BJ (cell line): ENCODE results near the gene ITGAE. TPM values are rescaled to one million over a fixed set of nuclear protein-coding genes. Genes with fewer than 3 reads are reported as not detected.
"Not testable (repeated sequence)": the region's sequence is repeated elsewhere in the genome, so short reads cannot be mapped to it uniquely, and the experiment has no call there.

Experiments used
- CTCF ChIA-PET: fragments of 350-600 bp; formaldehyde crosslinking; extraction: SDS; loops from one replicate; lab custom pipeline; 2021; ENCODE audit warnings: antibody characterized with exemption, inconsistent platforms; lab: Yijun Ruan, JAX
- POLR2A ChIA-PET: fragments of 300-600 bp; sonication (Branson Sonifier 250); formaldehyde crosslinking; extraction: SDS; loops from one replicate; lab custom pipeline; 2021; ENCODE audit warnings: antibody characterized with exemption; lab: Charles Lee
- DNase-seq: peaks from one replicate; pipeline ENCODE4 v3.0.0-alpha.2; 2011; ENCODE audit warnings: low read depth
- H3K27me3 ChIP-seq: 2 replicates; pipeline ENCODE4 v1.6.0; 2011; ENCODE audit warnings: low read length; ENCODE audit not compliant: control insufficient read depth, insufficient read depth
- H3K36me3 ChIP-seq: 2 replicates; pipeline ENCODE4 v1.5.1; 2011; ENCODE audit warnings: low read length; ENCODE audit not compliant: control insufficient read depth, insufficient read depth
- H3K4me3 ChIP-seq: 2 replicates; pipeline ENCODE4 v1.5.1; 2011; ENCODE audit warnings: low read depth, mild to moderate bottlenecking, control low read depth, low read length
- polyA plus RNA-seq: library from polyadenylated mRNA; depleted of rRNA; stranded (reverse); fragments of >200 nt; gene quantifications from 2 replicates; pipeline ENCODE4 v1.2.3, GENCODE V29; 2011
- TF ChIP-seq, protein P1 (sequence below): IDR thresholded peaks from 2 replicates; pipeline ENCODE4 v1.5.1; 2011; ENCODE audit warnings: low read depth, mild to moderate bottlenecking, control low read depth, inconsistent platforms, low read length, moderate library complexity; ENCODE audit not compliant: insufficient read depth

Gene ITGAE
- polyA plus RNA-seq, 1 experiment = 69.9 TPM

GRCh38 chr17:3795390-3796102 lies 5.4 kb downstream of the ITGAE start:
- Histone ChIP-seq H3K27me3 (no peaks in the 10 kb centered on the region), H3K4me3 (no peak overlapping the region), H3K36me3 (no peaks in the 10 kb centered on the region)
- ChIA-PET CTCF (interaction anchor here (1.6 kb wide), 1 partner anchor 58 kb away, joined by 7 read pairs; no protein-coding TSS in a partner anchor), POLR2A (no interaction called here)
- DNase-seq = no peak
- TF ChIP-seq, protein P1, sequence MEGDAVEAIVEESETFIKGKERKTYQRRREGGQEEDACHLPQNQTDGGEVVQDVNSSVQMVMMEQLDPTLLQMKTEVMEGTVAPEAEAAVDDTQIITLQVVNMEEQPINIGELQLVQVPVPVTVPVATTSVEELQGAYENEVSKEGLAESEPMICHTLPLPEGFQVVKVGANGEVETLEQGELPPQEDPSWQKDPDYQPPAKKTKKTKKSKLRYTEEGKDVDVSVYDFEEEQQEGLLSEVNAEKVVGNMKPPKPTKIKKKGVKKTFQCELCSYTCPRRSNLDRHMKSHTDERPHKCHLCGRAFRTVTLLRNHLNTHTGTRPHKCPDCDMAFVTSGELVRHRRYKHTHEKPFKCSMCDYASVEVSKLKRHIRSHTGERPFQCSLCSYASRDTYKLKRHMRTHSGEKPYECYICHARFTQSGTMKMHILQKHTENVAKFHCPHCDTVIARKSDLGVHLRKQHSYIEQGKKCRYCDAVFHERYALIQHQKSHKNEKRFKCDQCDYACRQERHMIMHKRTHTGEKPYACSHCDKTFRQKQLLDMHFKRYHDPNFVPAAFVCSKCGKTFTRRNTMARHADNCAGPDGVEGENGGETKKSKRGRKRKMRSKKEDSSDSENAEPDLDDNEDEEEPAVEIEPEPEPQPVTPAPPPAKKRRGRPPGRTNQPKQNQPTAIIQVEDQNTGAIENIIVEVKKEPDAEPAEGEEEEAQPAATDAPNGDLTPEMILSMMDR = no peak

GRCh38 chr17:3794557-3795389 lies 6.2 kb downstream of the ITGAE start:
- H3K4me3 ChIP-seq = no peak overlapping the region
- CTCF ChIA-PET = interaction anchor here (1.6 kb wide), 1 partner anchor 57 kb away, joined by 7 read pairs; no protein-coding TSS in a partner anchor
- TF ChIP-seq, protein P1 = no peak
- H3K36me3 ChIP-seq = no peaks in the 10 kb centered on the region
- H3K27me3 ChIP-seq = no peaks in the 10 kb centered on the region
- DNase-seq = no peak
- POLR2A ChIA-PET = no interaction called here

- POLR2A ChIA-PET, H3K4me3 ChIP-seq, CTCF ChIA-PET, DNase-seq, H3K27me3 ChIP-seq, H3K36me3 ChIP-seq: not testable (repeated sequence)
These were observed 6.8 kb downstream of the ITGAE start for GRCh38 chr17:3794152-3794551.

DNA sequence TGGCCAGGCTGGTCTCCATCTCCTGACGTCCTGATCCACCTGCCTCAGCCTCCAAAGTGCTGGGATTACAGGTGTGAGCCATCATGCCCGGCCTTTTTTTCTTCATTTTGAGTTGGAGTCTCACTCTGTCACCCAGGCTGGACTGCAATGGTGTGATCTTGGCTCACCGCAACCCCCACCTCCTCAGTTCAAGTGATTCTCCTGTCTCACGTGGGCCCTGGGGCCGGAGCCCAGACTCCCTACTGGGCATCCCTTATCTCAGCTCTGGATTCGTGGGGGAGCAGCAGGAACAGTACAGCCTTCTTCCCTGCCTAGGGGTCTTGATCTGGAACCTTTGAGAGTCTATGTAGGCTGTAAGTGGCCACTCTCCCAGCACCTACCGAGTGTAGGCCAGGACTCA lies 7.7 kb downstream of the ITGAE start:
- POLR2A ChIA-PET = interaction anchor here (0.6 kb wide), 1 partner anchor 1282 kb away, joined by 6 read pairs; the partner anchor contains the start of gene METTL16
- H3K4me3 ChIP-seq, DNase-seq, H3K27me3 ChIP-seq, H3K36me3 ChIP-seq: not testable (repeated sequence)
- CTCF ChIA-PET = interaction anchor here (0.9 to 1.5 kb wide), 2 partner anchors 12 to 58 kb away, joined by 3 to 4 read pairs; no protein-coding TSS in a partner anchor

DNA sequence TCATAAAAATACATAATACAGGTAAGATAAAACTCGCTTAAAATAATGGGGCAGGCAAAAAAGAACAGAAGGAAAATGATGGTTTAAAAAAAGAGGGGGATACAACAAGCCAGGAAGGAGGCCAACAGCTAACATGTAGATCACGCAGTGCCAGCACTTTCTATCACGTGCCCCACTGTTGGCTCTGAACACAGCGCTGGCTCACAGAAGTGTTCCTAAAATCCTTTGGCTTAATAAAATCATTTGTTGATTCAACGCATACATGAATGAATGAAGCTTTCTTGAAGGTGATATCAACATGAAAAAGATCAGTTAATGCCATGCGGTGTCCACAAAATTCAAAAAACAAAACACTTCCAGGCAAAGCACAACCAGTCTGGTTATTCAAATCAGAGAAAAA lies 8.5 kb downstream of the ITGAE start:
- TF ChIP-seq, protein P1 = no peak
- no peaks in the 10 kb centered on the region for H3K27me3 ChIP-seq
- no peak overlapping the region for H3K4me3 ChIP-seq
- CTCF ChIA-PET = interaction anchor here (0.9 to 1.5 kb wide), 2 partner anchors 12 to 57 kb away, joined by 3 to 4 read pairs; no protein-coding TSS in a partner anchor
- DNase-seq = no peak
- H3K36me3 ChIP-seq = no peaks in the 10 kb centered on the region
- POLR2A ChIA-PET = interaction anchor here (0.6 kb wide), 1 partner anchor 1281 kb away, joined by 6 read pairs; the partner anchor contains the start of gene METTL16

GRCh38 chr17:3788200-3788599 lies 12.8 kb downstream of the ITGAE start:
- H3K36me3 ChIP-seq = no peaks in the 10 kb centered on the region
- H3K27me3 ChIP-seq = no peaks in the 10 kb centered on the region
- ChIA-PET CTCF (interaction anchor here (0.7 to 2.6 kb wide), 3 partner anchors 8 to 51 kb away, joined by 3 to 7 read pairs (median 4); no protein-coding TSS in a partner anchor), POLR2A (no interaction called here)
- H3K4me3 ChIP-seq = no peak overlapping the region
- TF ChIP-seq, protein P1 = no peak
- no peak for DNase-seq

GRCh38 chr17:3785323-3785722 lies 15.7 kb downstream of the ITGAE start:
- POLR2A ChIA-PET, H3K36me3 ChIP-seq, DNase-seq, H3K27me3 ChIP-seq, CTCF ChIA-PET, H3K4me3 ChIP-seq: not testable (repeated sequence)
